UCSD-AML1 (cell line): ENCODE results near the gene JCHAIN.
"Not testable (repeated sequence)": the region's sequence is repeated elsewhere in the genome, so short reads cannot be mapped to it uniquely, and the experiment has no call there.

Experiments used
- DNase-seq: peaks from one replicate; lab custom pipeline; 2025; ENCODE audit not compliant: unreplicated experiment; lab: John Stamatoyannopoulos, UW

JCHAIN gene

DNA sequence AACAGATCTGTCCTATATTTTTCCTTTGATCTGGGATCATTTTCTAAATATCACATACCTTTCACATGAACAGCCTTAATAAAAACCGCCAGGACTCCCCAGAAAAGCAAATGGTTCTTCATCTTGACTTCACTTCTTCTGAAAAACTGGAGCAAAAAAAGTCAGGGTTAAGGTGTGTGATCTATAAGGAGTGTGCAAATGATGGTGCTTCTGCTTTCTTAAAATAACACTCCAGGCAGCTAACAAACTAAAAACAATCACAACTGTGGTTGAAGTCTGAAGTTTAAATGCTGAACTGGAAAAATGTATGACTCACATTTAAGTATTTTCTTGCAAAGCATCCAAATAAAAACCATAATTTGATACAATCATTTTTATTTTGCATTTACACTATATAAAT lies at the start of gene JCHAIN:
Gene JCHAIN, minus strand, starts transcription at position 140 of the 400 bp plus-strand sequence. Its CDS starts 18 bp downstream, at position 122.
- DNase-seq, result no peak

DNA sequence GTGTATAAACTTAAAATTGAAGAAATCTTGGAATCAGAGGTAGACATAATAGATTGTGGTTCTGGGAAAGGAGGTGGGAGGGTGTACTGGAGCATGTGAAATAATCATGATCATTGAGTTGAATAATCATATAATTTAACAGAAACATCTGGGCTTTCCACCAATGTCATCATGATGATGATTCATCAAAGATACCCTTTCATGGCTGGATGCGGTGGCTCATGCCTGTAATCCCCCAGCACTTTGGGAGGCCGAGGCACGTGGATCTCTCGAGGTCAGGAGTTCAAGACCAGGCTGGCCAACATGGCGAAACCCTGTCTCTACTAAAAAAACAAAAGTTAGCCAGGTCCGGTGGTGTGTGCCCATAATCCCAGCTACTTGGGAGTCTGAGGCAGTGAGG lies 48.8 kb upstream of the JCHAIN start:
- DNase-seq, result no peak

DNA sequence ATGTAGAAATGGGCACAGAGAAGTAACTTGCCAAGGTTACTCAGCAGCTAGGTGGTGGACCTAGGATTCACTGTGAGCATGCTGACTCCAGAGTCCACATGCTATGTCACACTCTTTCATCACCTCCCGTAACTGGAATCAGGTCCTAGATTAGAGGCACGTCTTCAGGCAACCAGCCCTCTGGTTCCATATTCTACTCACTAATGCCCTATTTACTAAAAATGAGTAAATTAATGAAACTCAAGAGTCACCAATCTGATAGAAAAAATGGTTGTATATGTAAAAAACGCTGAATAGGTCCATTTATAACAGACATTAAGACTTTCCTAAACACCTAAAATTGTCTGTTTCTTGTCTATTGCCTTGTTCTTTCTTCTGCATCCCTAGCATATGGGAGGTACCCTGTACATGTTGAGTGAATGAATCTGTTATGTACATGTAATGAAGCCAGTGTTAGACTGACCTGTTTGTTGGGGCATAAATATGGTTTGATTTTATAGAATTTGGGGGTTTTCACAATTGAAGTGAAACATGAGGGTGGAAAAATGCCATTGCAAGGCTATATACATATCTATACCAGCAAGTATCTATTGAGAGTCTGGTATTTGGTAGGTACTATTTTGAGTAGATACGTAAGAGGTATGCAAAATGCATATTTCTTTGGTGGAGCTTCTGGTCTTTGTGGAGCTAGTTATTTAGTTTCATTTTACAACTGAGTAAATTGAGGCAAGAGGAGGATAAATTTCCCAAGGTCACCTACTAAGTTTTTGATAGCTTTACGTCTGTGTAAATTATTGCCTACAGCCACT lies 48.0 kb upstream of the JCHAIN start:
- no peak for DNase-seq

DNA sequence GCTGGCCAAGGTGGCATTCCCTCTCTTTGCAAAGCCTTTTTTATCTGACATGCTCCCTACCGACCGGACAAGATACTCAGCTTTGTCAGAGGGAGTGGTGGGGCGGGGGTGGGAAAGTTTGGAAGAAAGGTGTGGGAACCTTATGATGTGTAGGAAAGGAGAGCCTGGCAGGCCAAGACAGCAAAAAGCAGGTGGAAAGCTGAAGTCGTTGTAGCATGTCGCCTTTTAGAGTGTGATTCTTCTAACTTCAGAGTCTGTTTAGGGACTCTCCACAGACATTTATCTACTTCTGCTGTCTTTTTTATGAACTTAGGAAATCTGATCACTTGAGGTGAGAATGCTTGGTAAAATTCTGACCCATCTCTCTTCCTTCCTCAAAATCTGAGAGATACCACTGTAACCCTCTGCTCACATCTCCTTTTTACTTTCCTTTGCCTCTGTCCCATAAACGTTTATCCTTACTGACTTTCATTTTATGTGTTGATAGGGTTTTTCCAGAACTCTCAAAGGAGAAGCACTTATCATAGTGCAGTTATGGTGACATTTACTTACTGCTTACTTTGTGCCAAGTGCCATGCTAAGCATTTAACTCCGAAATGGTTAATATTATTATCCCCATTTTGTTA lies 47.3 kb upstream of the JCHAIN start:
- DNase-seq, result no peak

DNA sequence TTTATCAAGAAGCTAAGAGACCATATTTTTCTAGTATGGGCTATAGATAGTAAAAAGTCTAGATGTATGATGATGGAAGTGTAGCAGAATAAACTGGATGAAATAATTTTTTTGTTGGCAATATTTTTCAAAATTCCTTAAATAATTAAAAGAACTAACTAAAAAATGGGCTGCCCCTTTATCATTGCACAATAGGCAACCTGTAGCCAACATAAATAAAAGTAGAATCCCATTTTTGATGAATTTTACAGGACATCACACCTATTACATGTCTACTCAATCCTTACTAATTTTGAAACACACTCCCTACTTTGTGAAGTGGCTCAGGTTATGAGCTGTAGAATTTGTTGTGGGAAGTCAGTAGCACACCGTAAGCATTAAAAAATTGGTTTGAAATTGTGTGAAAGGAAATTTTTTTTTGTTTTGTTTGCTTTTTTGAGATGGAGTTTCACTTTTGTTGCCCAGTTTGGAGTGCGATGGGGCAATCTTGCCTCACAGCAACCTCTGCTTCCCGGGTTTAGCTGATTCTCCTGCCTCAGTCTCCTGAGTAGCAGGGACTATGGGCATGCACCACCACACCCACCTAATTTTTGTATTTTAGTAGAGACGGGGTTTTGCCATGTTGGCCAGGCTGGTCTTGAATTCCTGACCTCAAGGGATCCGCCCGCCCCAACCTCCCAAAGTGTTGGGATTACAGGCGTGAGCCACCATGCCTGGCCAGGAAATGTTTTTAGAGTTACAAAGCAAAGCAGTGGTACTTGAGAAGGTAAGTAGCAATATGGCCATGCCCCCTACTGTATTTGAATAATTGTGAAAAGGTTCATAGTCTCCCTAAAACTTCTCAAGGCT lies 46.5 kb upstream of the JCHAIN start:
- DNase-seq, result no peak

DNA sequence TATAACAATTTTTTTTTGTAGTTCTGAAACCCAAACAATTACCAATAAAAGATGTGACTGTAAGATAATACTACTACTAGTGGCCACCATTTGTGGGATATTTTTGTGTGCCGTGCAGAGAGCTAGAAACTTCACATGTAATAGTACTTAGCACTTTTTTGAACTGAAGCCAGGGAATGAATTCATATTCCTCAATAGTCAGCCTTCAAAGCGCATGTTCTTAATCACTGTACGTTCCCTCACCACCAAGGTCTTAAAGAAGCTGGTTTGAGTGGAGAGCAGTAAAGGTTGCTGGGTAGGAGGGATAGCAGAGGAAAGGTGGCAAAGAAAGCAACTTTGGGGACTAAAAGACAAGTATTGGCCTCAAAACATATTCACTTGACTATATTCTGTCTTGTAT lies 45.8 kb upstream of the JCHAIN start:
- DNase-seq, result no peak

DNA sequence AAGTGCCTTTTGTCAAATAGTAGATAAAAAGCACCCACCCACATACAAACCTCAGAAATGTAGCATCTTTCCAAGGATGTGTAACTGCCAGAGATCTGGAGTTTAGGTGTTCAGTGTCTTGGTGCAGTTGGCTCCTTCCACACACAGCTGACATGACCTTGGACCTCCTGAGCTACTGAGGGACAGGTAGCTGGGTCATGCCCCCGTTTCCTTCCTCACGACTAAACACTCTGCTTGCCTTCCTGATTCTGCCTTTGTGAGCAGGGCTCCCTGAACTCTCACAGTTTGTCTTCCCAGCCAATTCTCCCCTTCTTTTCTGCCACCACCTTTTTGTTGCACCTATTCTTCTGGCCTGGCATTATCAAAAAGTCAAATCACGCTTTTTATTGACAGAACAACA lies 45.3 kb upstream of the JCHAIN start:
- DNase-seq, result peak; percentile 12

DNA sequence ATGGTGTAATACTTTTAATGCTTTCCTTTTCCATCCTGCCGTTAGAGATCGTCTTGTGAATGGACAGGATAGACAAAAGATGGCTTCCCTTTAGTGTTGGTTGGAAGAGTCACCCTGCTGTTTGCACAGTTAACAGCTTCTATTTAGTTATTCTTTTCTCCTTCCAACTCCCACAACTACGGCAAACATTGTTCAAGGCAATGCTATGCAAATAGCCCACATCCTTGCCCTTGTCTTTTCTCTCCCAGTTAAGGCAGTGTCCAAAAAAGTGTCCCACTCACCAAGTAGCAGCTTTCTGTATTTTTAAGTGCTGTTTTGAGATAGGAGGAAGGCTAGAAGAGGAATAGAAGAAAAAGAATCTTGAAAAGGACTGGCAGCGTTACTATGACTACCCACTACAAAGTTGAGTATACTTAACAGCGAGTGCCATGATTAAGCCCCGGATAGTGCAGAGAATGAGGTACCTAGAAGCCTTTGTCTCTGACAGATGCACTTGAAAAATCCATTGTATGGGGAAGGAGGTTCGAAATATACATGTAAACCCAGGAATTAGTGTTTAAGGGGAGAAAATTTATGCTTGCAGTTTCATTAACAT lies 43.4 kb upstream of the JCHAIN start:
- no peak for DNase-seq

DNA sequence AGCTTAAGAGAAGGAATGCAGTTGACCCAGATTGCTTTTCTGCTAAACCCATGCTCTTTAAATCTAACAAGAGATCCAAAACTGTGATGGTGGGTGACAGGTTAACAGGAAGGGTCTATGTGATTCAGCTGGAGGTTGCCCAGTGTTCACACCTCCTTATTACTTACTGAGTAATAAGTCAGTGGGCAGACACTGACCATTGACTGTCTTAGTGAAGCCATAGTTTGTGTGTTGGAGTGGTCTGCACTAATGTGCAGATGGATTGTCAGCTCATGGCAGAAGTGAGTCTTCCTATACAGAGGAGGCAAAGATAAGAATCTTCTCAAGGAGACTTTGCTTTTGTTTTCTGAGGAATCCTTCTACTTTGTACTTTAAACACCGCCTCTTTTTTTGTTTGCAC lies 40.2 kb upstream of the JCHAIN start:
- no peak for DNase-seq

DNA sequence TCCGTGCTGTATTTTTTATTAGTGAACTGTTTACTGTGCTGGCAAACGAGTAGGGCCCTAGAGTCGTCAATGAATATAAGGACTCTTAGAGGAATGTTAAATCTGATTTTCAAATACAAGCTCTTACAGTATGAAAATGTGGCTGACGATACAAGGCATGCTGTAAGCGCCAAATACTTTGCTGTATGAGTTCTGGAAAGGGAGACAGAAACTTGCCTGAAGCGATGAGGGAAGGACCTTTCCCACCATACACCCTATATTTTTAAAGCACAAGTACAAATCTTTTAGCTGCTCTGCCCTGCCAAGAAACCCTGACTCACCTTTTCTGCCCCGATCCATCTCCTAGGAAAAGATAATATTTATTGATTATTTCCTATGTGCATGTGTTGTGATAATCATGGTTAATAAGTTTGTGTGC lies 39.7 kb upstream of the JCHAIN start:
- no peak for DNase-seq

DNA sequence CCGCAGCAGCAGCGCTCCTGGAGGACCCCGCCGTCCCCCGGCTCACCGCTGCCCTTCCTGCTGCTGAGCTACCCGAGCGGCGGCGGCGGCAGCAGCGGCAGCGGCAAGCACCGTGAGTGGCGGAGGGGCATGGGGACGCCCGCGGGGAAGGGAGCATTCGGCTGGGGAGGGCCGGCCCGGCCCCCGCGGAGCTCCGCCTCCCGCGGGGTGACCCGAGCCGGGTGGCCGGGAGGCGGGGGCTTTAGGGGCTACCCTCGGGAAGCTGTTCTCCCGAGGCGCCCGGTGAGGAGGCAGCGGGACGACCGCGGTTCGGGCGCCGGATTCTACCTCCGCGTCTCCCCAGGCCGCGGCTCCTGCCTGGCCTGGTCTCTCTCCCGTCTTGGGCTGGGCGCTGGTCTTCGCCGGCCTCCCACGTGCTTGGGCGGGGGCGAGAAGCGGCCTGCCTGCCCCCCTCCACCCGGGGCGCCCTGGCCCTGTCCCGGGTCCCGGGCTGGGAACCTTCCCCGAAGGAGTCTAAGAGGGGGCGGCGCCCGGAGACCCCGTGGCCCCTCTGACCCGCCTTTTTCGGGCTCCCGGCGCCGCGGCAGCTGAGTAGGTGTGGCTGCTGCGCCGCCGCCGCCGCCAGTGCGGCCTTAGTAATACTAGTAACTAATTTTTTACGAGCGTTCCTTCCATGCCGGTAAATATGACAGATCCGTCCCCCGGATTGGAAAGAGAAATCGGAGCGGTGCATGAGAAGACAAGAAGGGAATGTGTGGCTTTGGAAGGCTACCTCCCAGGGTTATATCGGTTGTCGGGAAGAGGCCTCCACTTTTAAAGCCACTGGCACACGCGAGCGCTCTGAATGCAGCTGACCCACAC lies 39.1 kb upstream of the JCHAIN start:
- peak; percentile 78 for DNase-seq

DNA sequence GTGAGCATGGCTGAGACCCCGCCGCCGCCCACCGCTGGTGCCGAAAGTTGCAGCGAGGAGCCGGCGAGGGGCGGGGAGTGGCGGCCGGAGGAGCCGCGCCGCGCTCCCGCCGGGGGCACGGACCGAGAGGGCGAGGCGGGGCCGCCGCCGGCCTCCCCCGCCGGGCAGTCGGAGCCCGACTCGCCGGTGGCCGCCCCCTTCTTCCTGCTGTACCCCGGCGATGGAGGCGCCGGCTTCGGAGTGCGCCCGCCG lies 38.5 kb upstream of the JCHAIN start:
- no peak for DNase-seq

DNA sequence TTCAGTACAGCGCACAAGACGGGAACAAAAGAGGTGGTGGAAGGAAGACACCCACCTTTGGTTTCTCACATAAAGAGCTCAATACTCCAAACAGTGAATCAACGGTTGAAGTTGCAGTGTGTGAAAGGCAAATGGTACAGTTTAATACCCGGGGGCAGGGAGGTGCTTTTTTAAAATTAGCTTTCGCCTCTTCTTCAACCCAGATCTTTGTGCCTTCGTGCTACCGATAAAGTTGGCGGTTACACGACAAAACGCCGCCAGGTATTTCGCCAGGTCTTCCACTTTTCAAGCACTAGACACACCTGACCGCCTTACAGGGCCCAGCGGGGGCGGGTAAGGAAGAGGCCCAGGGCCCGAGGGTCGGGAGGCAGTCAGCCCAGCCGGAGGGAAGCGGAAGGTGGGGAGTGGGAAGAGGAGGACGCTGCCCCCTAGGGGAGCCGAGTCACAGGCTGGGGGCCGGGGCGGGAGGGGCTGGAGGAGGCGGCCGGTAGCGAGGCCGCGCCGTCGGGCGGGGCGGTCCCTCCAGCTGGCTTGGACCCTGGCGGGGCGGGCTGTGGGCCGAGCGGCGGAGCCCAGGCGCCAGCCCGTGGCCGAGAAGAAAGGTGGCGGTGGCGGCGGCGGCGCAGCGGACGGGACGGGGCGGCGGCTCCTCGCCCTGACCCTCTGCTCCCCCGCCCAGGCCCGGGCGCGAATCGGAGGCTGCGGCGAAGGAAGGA lies 38.1 kb upstream of the JCHAIN start:
- DNase-seq, result peak; percentile 74

DNA sequence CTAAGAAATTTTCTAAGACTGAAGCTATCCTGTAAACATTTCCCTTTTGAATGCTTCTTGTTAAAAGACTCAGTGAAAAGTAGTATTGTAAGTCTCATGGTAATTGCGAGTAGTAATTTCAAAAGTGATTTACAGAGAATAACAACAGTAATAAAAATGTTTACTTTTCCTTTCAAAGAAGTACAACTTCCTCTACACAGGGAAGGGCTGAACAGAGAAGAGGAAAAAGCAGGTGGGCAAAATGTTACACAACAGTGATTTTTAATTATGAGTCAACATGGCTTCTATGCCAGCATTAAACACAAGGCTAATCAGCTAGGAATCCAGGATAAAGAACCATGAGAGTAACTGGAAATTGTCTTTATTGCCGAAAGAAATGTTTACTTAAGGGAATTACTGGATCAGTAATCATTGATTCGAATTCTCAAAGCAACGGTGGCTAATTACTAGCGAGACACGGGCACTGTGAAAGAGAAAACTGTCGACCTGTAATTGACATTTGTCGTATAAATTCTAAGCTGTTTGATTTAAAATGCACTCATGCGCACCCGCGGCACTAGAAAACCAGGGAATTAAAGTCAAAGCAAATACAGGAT lies 37.4 kb upstream of the JCHAIN start:
- no peak for DNase-seq

DNA sequence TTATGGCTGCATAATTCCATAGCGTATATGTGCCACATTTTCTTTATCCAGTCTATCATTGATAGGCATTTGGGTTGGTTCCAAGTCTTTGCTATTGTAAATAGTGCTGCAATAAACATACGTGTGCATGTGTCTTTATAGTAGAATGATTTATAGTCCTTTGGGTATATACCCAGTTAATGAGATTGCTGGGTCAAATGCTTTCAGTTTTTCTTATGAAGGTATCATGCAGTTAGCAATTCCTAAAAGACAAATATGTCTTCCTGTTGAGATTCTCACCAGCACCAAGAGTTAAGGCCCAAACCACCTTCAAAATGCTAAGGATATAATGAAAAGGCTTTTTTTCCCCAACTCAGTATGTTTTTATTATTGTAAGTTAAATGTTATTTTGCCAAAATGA lies 36.3 kb upstream of the JCHAIN start:
- not testable (repeated sequence) for DNase-seq

DNA sequence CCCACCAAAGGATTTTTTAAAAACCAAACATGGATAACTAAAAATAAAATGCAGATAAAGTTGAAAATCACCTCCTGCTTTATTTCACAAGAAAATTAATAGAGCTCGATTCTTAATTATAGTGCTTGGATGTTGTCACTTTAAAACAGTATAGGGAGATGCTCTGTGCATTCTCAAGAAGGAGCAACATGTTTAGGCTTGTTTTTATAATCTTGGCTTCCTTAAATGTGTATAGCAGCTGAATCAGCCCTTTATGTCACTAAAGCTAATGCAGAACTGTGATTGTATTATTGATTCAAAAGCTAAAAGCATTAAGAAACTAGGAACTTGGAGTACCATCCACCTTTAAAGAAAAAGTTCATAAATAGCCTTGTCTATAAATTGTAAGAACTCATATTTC lies 35.0 kb upstream of the JCHAIN start:
- DNase-seq, result no peak

DNA sequence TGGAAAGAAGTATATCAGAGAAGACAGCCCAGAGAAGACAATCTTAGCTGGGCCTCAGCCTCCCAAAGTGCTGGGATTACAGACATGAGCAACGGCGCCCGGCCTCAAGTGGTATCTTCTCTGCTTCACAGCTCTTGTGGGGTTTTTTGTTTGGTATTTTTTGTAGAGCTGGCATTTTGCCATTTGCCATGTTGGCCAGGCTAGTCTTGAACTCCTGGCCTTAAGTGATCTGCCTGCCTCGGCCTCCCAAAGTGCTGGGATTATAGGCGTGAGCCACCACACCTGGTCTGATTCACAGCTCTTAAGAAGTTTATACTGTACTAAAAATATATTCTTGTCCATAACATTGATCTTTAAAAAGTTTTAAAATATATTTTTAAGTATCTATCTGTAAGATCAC lies 34.4 kb upstream of the JCHAIN start:
- DNase-seq, result no peak

DNA sequence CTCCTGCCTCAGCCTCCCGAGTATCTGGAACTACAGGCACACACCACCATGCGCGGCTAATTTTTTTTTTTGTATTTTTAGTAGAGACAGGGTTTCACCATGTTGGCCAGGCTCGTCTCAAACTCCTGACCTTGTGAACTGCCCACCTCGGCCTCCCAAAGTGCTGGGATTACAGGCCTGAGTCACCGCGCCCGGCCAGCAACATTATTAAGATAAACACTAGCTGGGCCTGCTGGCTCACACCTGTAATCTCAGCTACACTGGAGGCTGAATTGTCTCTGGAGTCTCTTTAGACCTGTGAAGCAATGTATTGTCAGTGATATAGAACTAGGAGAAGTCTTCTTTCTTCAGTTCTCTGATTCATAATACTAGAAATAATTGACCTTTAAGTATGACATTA lies 32.1 kb upstream of the JCHAIN start:
- DNase-seq, result not testable (repeated sequence)

DNA sequence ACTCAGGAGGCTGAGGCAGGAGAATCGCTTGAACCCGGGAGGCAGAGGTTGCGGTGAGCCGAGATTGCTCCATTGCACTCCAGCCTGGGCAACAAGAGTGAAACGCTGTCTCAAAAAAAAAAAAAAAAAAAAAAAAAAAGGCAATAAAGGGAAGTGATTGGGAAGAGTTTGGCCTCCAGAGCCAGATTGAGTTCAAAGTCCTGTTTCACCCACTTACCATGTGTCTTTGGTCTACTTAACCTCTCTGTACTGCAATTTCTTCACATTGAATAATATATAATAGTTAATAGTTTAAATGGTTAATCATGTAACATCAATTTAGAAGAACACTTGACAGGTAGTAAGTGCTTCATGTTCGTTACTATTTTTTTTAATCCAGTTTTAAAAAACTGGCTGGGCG lies 28.3 kb upstream of the JCHAIN start:
- DNase-seq, result not testable (repeated sequence)

DNA sequence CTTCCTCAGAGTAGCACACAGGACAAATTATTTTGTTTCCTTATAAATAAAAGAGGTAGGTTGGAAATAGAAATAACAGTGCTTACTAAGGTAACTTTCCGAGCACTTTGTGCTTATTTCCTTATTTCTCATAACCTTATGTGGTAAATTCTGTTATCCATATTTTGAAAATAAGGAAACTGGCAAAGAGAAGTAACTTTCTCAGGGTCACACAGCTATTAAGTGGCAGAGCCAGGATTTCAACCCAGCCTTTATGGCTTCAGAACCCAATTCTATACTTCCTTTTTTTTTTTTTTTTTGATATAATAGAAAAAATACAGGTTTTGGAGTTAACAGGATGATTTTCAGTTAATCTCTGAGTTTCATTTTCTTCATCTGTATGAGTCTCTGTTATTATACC lies 25.4 kb upstream of the JCHAIN start:
- DNase-seq, result no peak
